ENCODE measurements around the gene MPZL1. TPM values are rescaled to one million over a fixed set of nuclear protein-coding genes. Genes with fewer than 3 reads are reported as not detected.
A peak's percentile ranks its signal among the peaks of the same experiment; 100 is the strongest.
"Not testable (repeated sequence)": the region's sequence is repeated elsewhere in the genome, so short reads cannot be mapped to it uniquely, and the experiment has no call there.

Gene MPZL1
- total and polyA plus RNA-seq, 4 donors = 173 to 308 (median 265) TPM

DNA sequence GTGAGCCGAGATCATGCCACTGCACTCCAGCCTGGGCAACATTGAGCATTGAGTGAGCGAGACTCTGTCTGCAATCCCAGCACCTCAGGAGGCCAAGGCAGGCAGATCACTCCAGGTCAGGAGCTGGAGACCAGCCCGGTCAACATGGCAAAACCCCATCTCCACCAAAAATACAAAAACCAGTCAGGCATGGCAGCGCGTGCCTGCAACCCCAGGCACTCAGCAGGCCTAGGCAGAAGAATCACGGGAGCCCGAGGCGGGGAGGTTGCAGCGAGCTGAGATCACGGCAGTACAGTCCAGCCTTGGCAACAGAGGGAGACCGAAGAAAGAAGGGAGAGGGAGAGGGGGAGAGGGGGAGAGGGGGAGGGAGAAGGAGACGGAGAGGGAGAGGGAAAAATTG, 84.9 kb downstream of the MPZL1 start:
- not testable (repeated sequence) for H3K36me3 ChIP-seq (ENCODE audit: control insufficient read depth, insufficient read depth, low read length); DNase-seq (ENCODE audit: low read depth in 4 of 6, low spot score in 6 of 6); H3K27me3 ChIP-seq (ENCODE audit: control insufficient read depth, insufficient read depth, low read length); H3K9me3 ChIP-seq (ENCODE audit: control insufficient read depth, insufficient read depth, low read length); H3K4me3 ChIP-seq (ENCODE audit: low read depth, low read length); H3K4me1 ChIP-seq (ENCODE audit: control insufficient read depth, insufficient read depth, low read length); H3K27ac ChIP-seq (ENCODE audit: low read depth, low read length)
- 96% methylated on average over 4 of the region's 12 CpGs for WGBS (ENCODE audit: insufficient coverage)

DNA sequence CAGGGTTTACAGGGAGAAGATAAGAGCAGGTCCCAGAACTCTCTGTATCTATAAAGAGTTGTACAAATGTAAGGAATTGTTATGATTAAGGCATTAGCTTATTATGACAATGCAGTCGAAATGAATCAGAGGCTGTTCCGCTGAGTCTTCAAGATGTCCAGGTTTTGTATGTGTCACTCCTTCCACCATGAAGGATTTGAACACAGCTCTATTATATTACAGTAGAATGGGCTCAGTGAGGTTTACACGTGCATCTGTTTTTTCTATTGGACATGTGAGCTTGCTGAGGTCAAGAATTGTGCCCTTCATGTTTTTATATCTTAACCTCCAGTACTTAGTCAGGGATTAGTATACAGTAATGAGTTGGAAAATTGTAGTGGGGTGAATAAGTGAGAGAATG, 86.3 kb downstream of the MPZL1 start:
- Histone ChIP-seq H3K36me3 (ENCODE audit: control insufficient read depth, insufficient read depth, low read length) (no peaks in the 10 kb centered on the region), H3K4me1 (ENCODE audit: control insufficient read depth, insufficient read depth, low read length) (no peaks in the 10 kb centered on the region), H3K27ac (ENCODE audit: low read depth, low read length) (no peak overlapping the region), H3K27me3 (ENCODE audit: control insufficient read depth, insufficient read depth, low read length) (no peaks in the 10 kb centered on the region), H3K4me3 (ENCODE audit: low read depth, low read length) (no peak overlapping the region), H3K9me3 (ENCODE audit: control insufficient read depth, insufficient read depth, low read length) (no peaks in the 10 kb centered on the region)
- no CpG with 5 or more reads among the region's 3 CpGs for WGBS (ENCODE audit: insufficient coverage)
- DNase-seq (ENCODE audit: low read depth in 4 of 6, low spot score in 6 of 6) = no peak

DNA sequence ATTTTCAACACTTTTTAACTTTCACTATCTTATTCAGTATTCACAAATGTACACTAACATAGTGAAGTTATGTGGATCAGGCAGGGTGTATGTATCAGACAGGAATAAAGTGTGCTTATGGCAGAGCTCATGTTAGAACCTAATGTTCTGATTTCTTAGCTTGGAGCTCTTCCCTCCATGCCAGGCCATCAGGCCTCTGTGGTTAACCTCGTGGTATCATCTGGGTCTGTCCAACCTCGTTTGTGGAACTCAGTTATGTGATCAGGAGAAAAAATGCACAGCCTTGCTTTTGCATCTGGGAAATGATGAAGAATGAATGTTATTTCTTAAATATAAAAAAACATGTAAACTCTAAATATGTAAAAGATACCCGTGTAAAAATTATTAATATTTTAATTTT, 86.9 kb downstream of the MPZL1 start:
- Histone ChIP-seq H3K4me1 (ENCODE audit: control insufficient read depth, insufficient read depth, low read length) (no peaks in the 10 kb centered on the region), H3K9me3 (ENCODE audit: control insufficient read depth, insufficient read depth, low read length) (peaks cover 1% of the 10 kb centered on the region), H3K27ac (ENCODE audit: low read depth, low read length) (no peak overlapping the region), H3K36me3 (ENCODE audit: control insufficient read depth, insufficient read depth, low read length) (no peaks in the 10 kb centered on the region), H3K4me3 (ENCODE audit: low read depth, low read length) (no peak overlapping the region), H3K27me3 (ENCODE audit: control insufficient read depth, insufficient read depth, low read length) (no peaks in the 10 kb centered on the region)
- DNase-seq (ENCODE audit: low read depth in 4 of 6, low spot score in 6 of 6) = no peak
- no CpG with 5 or more reads among the region's 3 CpGs for WGBS (ENCODE audit: insufficient coverage)

DNA sequence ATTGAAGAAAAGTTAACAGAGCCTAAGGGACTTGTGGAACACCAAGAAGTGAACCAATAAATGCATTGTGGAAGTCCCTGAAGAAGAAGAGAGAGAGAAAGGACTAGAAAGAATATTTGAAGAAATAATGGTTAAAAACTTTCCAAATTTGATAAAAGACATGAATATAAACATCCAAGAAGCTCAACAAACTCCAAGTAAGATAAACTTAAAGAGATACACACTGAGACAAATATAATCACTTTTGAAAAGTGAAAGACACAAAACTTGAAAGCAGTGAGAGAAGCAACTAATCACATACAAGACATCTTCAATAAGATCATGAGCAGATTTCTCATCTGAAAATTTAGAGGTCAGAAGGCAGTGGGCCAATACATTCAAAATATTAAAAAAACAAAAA, 91.2 kb downstream of the MPZL1 start:
- no peak overlapping the region for H3K27ac ChIP-seq (ENCODE audit: low read depth, low read length)
- H3K4me3 ChIP-seq (ENCODE audit: low read depth, low read length) = no peak overlapping the region
- no peaks in the 10 kb centered on the region for H3K4me1 ChIP-seq (ENCODE audit: control insufficient read depth, insufficient read depth, low read length)
- H3K27me3 ChIP-seq (ENCODE audit: control insufficient read depth, insufficient read depth, low read length) = no peaks in the 10 kb centered on the region
- no peak for DNase-seq (ENCODE audit: low read depth in 4 of 6, low spot score in 6 of 6)
- H3K9me3 ChIP-seq (ENCODE audit: control insufficient read depth, insufficient read depth, low read length) = peaks cover 4% of the 10 kb centered on the region
- H3K36me3 ChIP-seq (ENCODE audit: control insufficient read depth, insufficient read depth, low read length) = no peaks in the 10 kb centered on the region

DNA sequence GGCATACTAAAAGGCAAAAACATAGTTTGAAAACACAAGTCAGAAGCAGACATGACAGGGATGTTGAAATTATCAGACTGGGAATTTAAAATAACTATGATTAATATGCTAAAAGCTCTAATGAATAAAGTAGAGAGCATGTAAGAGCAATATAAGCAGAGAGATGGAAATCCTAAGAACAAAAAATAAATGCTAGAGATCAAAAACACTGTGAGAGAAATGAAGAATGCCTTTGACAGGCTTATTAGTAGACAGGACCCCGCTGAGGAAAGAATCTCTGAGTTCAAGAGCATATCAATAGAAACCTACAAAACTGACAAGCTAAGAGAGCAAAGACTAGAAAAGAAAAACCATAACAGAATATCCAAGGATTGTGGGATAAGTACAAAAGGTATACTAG, 93.9 kb downstream of the MPZL1 start:
- H3K4me1 ChIP-seq (ENCODE audit: control insufficient read depth, insufficient read depth, low read length) = no peaks in the 10 kb centered on the region
- no peaks in the 10 kb centered on the region for H3K36me3 ChIP-seq (ENCODE audit: control insufficient read depth, insufficient read depth, low read length)
- H3K9me3 ChIP-seq (ENCODE audit: control insufficient read depth, insufficient read depth, low read length) = peaks cover 4% of the 10 kb centered on the region
- H3K27me3 ChIP-seq (ENCODE audit: control insufficient read depth, insufficient read depth, low read length) = no peaks in the 10 kb centered on the region
- no peak for DNase-seq (ENCODE audit: low read depth in 4 of 6, low spot score in 6 of 6)
- no CpG with 5 or more reads among the region's 1 CpG for WGBS (ENCODE audit: insufficient coverage)
- H3K27ac ChIP-seq (ENCODE audit: low read depth, low read length) = no peak overlapping the region
- H3K4me3 ChIP-seq (ENCODE audit: low read depth, low read length) = no peak overlapping the region

DNA sequence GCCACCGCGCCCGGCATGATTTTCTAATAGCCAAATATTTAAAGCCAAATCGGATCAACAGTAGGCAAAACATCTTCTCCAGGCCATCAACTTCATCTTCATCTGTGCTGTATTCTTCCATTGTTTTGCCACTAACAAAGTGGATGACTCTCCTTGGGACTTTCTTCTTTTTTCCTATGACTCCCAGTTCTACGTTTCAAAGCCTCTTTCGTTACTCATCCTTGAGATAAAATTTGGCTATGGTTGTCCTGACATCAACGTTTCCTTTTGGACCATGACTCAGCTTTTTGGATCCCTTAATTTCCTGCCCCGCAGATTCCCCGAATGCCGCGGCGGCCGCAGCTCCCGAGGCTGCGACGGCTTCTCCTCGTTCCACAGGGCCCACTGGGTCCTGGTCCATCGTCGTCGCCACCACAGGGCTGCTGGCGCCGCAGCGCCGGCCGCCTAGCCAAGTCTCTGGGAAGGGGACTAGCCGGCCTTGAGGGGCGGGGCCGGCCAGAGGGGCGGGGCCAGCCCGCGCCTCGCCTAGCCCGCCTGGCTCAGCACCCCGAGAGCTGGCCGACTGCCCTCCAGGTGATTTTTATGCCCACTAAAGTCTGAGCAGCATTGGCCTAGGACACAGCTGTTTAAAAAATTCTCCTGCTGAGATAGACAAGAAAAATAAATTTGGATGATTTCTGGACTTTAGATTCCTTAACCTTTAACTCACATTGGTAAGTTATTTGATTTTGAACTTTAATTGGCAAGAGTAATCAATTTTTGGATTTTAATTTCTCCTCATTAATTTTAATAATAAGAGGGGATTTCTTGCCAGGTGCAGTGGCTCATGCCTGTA, 98.3 kb downstream of the MPZL1 start:
- Histone ChIP-seq H3K4me1 (ENCODE audit: control insufficient read depth, insufficient read depth, low read length) (no peaks in the 10 kb centered on the region), H3K4me3 (ENCODE audit: low read depth, low read length) (peak overlapping the region; percentile 38), H3K27me3 (ENCODE audit: control insufficient read depth, insufficient read depth, low read length) (no peaks in the 10 kb centered on the region), H3K27ac (ENCODE audit: low read depth, low read length) (no peak overlapping the region), H3K36me3 (ENCODE audit: control insufficient read depth, insufficient read depth, low read length) (no peaks in the 10 kb centered on the region), H3K9me3 (ENCODE audit: control insufficient read depth, insufficient read depth, low read length) (peaks cover 1% of the 10 kb centered on the region)
- peak in 3 of 6 donors; percentile 12 to 66 (median 53) for DNase-seq (ENCODE audit: low read depth in 4 of 6, low spot score in 6 of 6)
- WGBS (ENCODE audit: insufficient coverage) = 13% methylated on average over 33 of the region's 35 CpGs

DNA sequence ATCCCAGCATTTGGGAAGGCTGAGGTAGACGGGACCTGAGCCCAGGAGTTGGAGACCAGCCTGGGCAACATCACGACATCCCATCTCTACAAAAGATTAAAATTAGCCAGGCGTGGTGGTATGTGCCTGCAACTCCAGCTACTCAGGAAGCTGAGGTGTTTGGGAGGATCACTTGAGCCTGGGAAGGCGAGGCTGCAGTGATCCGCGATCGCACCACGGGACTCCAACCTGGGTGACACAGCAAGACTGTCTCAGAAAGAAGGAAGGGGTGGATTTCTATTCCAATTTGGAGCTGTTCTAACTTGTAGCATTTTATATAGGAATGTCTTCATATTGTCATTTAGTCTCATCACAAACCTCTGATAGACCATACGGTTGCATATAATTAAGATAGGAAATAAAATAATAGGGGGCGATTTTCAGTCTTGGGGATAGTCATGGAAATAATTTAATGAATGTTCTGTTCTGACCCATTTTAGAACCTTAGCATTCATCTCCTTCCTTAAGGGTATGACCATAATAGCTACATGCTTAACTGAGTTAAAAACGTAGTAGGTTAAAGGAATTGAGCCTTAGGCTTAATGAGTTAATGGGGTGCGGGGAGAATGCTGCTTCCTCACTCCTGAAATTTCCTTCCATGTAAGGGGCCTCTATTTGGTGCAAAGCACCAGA, 99.0 kb downstream of the MPZL1 start:
- WGBS (ENCODE audit: insufficient coverage) = 95% methylated on average over 4 of the region's 12 CpGs
- no peak overlapping the region for H3K27ac ChIP-seq (ENCODE audit: low read depth, low read length)
- no peak for DNase-seq (ENCODE audit: low read depth in 4 of 6, low spot score in 6 of 6)
- H3K4me1 ChIP-seq (ENCODE audit: control insufficient read depth, insufficient read depth, low read length) = no peaks in the 10 kb centered on the region
- no peaks in the 10 kb centered on the region for H3K27me3 ChIP-seq (ENCODE audit: control insufficient read depth, insufficient read depth, low read length)
- no peaks in the 10 kb centered on the region for H3K36me3 ChIP-seq (ENCODE audit: control insufficient read depth, insufficient read depth, low read length)
- H3K9me3 ChIP-seq (ENCODE audit: control insufficient read depth, insufficient read depth, low read length) = no peaks in the 10 kb centered on the region
- H3K4me3 ChIP-seq (ENCODE audit: low read depth, low read length) = no peak overlapping the region

DNA sequence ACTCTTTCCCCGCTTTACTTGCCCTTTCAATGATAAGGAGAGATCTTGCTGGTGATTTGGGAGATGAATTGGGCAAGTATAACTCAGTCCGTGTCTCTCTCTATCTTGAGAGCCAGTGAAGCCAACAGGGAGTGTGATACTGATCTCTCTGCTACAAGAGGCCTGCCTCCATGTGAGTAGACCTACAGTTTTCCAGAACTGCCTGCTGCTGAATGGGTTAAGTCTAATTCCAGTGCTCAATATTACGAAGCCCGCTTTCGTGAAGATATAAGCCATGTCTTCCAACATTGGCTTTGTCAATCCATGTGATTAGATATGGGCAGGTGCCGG, 99.5 kb downstream of the MPZL1 start:
- WGBS (ENCODE audit: insufficient coverage) = 100% methylated on average over 1 of the region's 6 CpGs
- Histone ChIP-seq H3K27me3 (ENCODE audit: control insufficient read depth, insufficient read depth, low read length) (no peaks in the 10 kb centered on the region), H3K4me3 (ENCODE audit: low read depth, low read length) (no peak overlapping the region), H3K4me1 (ENCODE audit: control insufficient read depth, insufficient read depth, low read length) (no peaks in the 10 kb centered on the region), H3K9me3 (ENCODE audit: control insufficient read depth, insufficient read depth, low read length) (no peaks in the 10 kb centered on the region), H3K27ac (ENCODE audit: low read depth, low read length) (no peak overlapping the region), H3K36me3 (ENCODE audit: control insufficient read depth, insufficient read depth, low read length) (no peaks in the 10 kb centered on the region)
- no peak for DNase-seq (ENCODE audit: low read depth in 4 of 6, low spot score in 6 of 6)

DNA sequence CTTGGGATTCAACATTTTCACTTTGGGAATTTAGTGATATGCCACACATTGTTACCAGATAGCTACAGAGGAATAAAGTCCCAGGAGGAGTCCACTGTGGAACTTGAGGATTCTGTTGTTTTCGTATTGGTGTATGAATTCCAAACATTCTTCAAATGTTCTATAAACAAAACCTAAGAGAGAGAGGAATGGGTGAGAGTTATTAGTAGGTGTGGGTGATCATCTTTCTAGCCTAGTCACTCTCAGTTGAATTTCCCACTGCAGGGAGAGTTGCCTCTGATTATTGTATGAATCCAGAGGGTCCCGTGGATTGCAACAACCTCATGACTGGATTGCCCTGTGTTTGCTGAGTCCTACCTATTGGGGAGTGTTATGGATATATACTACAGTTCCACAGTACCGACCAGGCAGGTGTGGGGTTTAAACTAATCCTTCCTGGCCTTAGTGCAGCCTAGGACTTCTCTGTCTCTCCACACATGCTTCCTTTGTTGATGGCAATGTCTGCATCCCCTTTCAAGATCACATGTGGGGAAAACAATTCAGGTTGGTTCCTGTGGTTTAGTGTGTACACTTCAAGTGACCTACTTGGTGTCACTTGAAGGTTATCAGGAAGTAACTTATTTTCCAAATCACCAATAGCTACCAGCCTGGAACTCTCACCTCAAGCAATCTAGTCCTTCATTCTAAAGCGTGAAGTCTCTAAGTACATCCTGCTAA, 100.3 kb downstream of the MPZL1 start:
- no peak overlapping the region for H3K27ac ChIP-seq (ENCODE audit: low read depth, low read length)
- H3K9me3 ChIP-seq (ENCODE audit: control insufficient read depth, insufficient read depth, low read length) = no peaks in the 10 kb centered on the region
- no peak overlapping the region for H3K4me3 ChIP-seq (ENCODE audit: low read depth, low read length)
- DNase-seq (ENCODE audit: low read depth in 4 of 6, low spot score in 6 of 6) = no peak
- 79% methylated on average over 2 of the region's 4 CpGs for WGBS (ENCODE audit: insufficient coverage)
- H3K36me3 ChIP-seq (ENCODE audit: control insufficient read depth, insufficient read depth, low read length) = no peaks in the 10 kb centered on the region
- no peaks in the 10 kb centered on the region for H3K27me3 ChIP-seq (ENCODE audit: control insufficient read depth, insufficient read depth, low read length)
- H3K4me1 ChIP-seq (ENCODE audit: control insufficient read depth, insufficient read depth, low read length) = no peaks in the 10 kb centered on the region

All from spinal cord (tissue), 10 donors.